SU-DHL-6 (cell line): ENCODE measurements around the gene ATIC.

ENCODE experiments used
- CTCF ChIP-seq: fragments of 200-600 bp; sonication (generic); IDR thresholded peaks from one replicate; pipeline ENCODE4 v1.5.1; 2017; ENCODE audit warnings: antibody characterized with exemption, mild to moderate bottlenecking, low read length, moderate library complexity; ENCODE audit not compliant: insufficient read depth, poor library complexity, severe bottlenecking
- EZH2phosphoT487 ChIP-seq: fragments of 200-600 bp; sonication (generic), shearing (Covaris generic); conservative IDR thresholded peaks from 2 replicates; pipeline ENCODE4 v1.6.1; 2018; ENCODE audit warnings: mild to moderate bottlenecking, antibody characterized with exemption, low read length, moderate library complexity, mixed read lengths

DNA sequence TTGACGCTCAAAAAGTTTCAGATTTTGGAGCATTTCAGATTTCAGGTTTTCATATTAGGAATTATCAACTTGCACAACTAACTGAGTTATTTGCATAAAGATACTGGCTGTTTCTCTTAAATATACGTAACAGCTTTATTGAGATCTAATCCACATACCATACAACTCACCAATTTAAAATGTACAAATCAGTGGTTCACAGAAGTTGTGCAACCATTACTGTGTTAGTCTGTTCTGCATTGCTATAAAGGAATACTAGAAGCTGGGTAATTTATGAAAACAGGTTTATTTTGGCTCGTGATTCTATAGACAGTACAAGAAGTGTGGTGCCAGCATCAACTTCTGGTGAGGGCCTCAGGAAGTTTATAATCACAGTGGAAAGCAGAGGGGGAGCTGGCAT lies 8.2 kb downstream of the ATIC start:
- TF ChIP-seq CTCF = no peak
- no peak for TF ChIP-seq EZH2phosphoT487
